HL-60 (cell line): Measurements from ENCODE around the gene SCAMP5.
A peak's percentile ranks its signal among the peaks of the same experiment; 100 is the strongest.

Source experiments
- DNase-seq, 2 experiments: peaks; one replicate each; pipeline ENCODE4 v3.0.0-alpha.2; 2010 to 2020; ENCODE audit warnings: low read depth in 1 of 2, low spot score in 1 of 2
- H3K27ac ChIP-seq: fragments of 250-450 bp; sonication (Bioruptor Pico); replicated peaks from 2 replicates; pipeline ENCODE4 v1.5.1; 2020; ENCODE audit warnings: mild to moderate bottlenecking, moderate library complexity
- H3K27me3 ChIP-seq: fragments of 250-450 bp; sonication (Bioruptor Pico); 2 replicates; pipeline ENCODE4 v1.5.1; 2021; ENCODE audit warnings: mild to moderate bottlenecking, moderate library complexity; ENCODE audit not compliant: insufficient read depth, poor library complexity, severe bottlenecking
- H3K4me3 ChIP-seq: replicated peaks from 2 replicates; pipeline ENCODE4 v1.5.1; 2011; ENCODE audit warnings: mild to moderate bottlenecking, control low read depth, low read length; ENCODE audit not compliant: insufficient read depth
- CTCF ChIP-seq: IDR thresholded peaks from one replicate; pipeline ENCODE4 v1.5.1; 2011; ENCODE audit warnings: low read length, control low read depth, inconsistent platforms; ENCODE audit not compliant: insufficient read depth
- GABPA ChIP-seq: IDR thresholded peaks from 2 replicates; pipeline ENCODE4 v1.6.1; 2012; ENCODE audit warnings: low read depth
- POLR2AphosphoS5 ChIP-seq: IDR thresholded peaks from 2 replicates; pipeline ENCODE4 v1.6.1; 2012; ENCODE audit warnings: low read depth
- REST ChIP-seq: IDR thresholded peaks from 2 replicates; pipeline ENCODE4 v1.6.1; 2012; ENCODE audit warnings: low read depth; ENCODE audit not compliant: insufficient replicate concordance
- SPI1 ChIP-seq: IDR thresholded peaks from 2 replicates; pipeline ENCODE4 v1.6.1; 2012; ENCODE audit warnings: low read depth, mild to moderate bottlenecking, borderline replicate concordance

Gene SCAMP5

GRCh38 chr15:74982183-74982582 is 13.2 kb upstream of the SCAMP5 start:
- peak in 1 of 2 experiments; percentile 49 for DNase-seq
- TF ChIP-seq REST (no peak), CTCF (no peak), SPI1 (no peak)
- Histone ChIP-seq H3K4me3 (no peak overlapping the region), H3K27ac (no peak overlapping the region), H3K27me3 (peaks cover 2% of the 10 kb centered on the region)

GRCh38 chr15:74983725-74984231 is 11.6 kb upstream of the SCAMP5 start:
- TF ChIP-seq POLR2AphosphoS5 (no peak), CTCF (no peak), SPI1 (no peak), REST (no peak), GABPA (no peak)
- Histone ChIP-seq H3K27ac (no peak overlapping the region), H3K4me3 (no peak overlapping the region), H3K27me3 (peaks cover 2% of the 10 kb centered on the region)
- peak in 1 of 2 experiments; percentile 60 for DNase-seq

GRCh38 chr15:74988007-74988800 is 7.2 kb upstream of the SCAMP5 start:
- no peak overlapping the region for H3K4me3 ChIP-seq
- no peak overlapping the region for H3K27ac ChIP-seq
- DNase-seq, result peak in 1 of 2 experiments; percentile 53
- H3K27me3 ChIP-seq, result no peaks in the 10 kb centered on the region
- TF ChIP-seq POLR2AphosphoS5, result no peak
- peak; percentile 93 for TF ChIP-seq REST
- no peak for TF ChIP-seq SPI1
- TF ChIP-seq GABPA, result no peak
- TF ChIP-seq CTCF, result peak; percentile 18
